ENCODE measurements around the gene CDH7. TPM values are rescaled to one million over a fixed set of nuclear protein-coding genes. Genes with fewer than 3 reads are reported as not detected.

Gene CDH7
- total RNA-seq, 1 donor, result not detected

- Histone ChIP-seq H3K36me3 (ENCODE audit: insufficient read depth, low read length) (no peaks in the 10 kb centered on the region), H3K4me3 (ENCODE audit: insufficient read depth, low read length) (no peak overlapping the region), H3K4me1 (ENCODE audit: insufficient read depth, low read length) (no peaks in the 10 kb centered on the region), H3K79me2 (ENCODE audit: insufficient read depth, low read length) (no peaks in the 10 kb centered on the region), H3K4me2 (ENCODE audit: insufficient read depth, low read length) (no peak overlapping the region), H3K9me3 (ENCODE audit: low read depth, low read length) (no peaks in the 10 kb centered on the region), H3K27me3 (ENCODE audit: insufficient read depth, low read length) (no peaks in the 10 kb centered on the region), H3K27ac (ENCODE audit: low read depth, low read length) (no peak overlapping the region), H4K20me1 (ENCODE audit: insufficient read depth, low read length) (no peaks in the 10 kb centered on the region), H2AFZ (ENCODE audit: low read length) (no peak overlapping the region)
- no peak for DNase-seq (ENCODE audit: insufficient read length, low spot score, missing footprints)
- no peak for TF ChIP-seq CTCF (IDR thresholded peaks at IDR 0.05; ENCODE audit: extremely low read depth, low read depth, low read length)
These were observed 188.0 kb downstream of the CDH7 start for GRCh38 chr18:65938592-65939372.

All from osteoblast (primary cell).